SK-N-MC (cell line): ENCODE results near the gene CABLES2.

Source experiments
- EZH2 ChIP-seq: fragments of 200-600 bp; sonication (generic); IDR thresholded peaks from one replicate; pipeline ENCODE4 v1.6.1; 2017; ENCODE audit warnings: antibody characterized with exemption
- FOXP2 ChIP-seq: optimal IDR thresholded peaks from 2 replicates; pipeline ENCODE3; 2011; ENCODE audit warnings: mild to moderate bottlenecking, moderate library complexity; ENCODE audit not compliant: insufficient read depth; ENCODE audit errors: extremely low read length, control extremely low read depth
- POLR2AphosphoS5 ChIP-seq: IDR thresholded peaks from 2 replicates; pipeline ENCODE4 v1.6.1; 2012; ENCODE audit warnings: mild to moderate bottlenecking, low read depth, low read length, borderline replicate concordance

GRCh38 chr20:62358171-62359042 lies 48.7 kb downstream of the CABLES2 start:
- TF ChIP-seq EZH2 (no peak), POLR2AphosphoS5 (no peak), FOXP2 (no peak)
